HL-60/S4 treated with phorbol 12-myristate 13-acetate at 8.2 ng/mL for 4 days and 3 days (cell line): Measurements from ENCODE around the gene SLC26A9.

Experiments
- in situ Hi-C: fragments of 300-500 bp; cut with MboI; formaldehyde crosslinking; loops from 2 replicates; pipeline ENCODE4 v1.15.0; 2022; ENCODE audit warnings: low sequenced_read_pairs

The SLC26A9 gene, protein sequence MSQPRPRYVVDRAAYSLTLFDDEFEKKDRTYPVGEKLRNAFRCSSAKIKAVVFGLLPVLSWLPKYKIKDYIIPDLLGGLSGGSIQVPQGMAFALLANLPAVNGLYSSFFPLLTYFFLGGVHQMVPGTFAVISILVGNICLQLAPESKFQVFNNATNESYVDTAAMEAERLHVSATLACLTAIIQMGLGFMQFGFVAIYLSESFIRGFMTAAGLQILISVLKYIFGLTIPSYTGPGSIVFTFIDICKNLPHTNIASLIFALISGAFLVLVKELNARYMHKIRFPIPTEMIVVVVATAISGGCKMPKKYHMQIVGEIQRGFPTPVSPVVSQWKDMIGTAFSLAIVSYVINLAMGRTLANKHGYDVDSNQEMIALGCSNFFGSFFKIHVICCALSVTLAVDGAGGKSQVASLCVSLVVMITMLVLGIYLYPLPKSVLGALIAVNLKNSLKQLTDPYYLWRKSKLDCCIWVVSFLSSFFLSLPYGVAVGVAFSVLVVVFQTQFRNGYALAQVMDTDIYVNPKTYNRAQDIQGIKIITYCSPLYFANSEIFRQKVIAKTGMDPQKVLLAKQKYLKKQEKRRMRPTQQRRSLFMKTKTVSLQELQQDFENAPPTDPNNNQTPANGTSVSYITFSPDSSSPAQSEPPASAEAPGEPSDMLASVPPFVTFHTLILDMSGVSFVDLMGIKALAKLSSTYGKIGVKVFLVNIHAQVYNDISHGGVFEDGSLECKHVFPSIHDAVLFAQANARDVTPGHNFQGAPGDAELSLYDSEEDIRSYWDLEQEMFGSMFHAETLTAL

DNA sequence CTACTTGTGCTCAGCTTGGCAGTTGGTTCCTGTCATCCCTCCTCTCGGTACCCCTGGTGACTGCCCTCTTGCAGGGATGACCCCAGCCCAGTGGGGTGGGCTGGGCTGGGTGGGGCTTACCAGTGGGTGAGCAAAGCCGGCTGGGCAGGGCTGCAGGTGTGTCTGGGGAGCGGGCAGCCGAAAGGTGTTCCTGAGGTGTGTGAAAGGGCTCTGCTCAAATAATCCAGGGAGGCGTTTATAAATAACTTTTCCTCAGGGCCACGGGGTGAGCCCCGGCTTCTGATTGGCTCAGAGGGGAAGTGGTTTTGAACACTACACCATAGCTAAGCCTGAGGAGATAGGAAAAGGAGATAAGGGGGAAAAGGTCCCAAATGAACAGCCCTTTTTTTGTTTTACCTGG, at the start of gene SLC26A9:
TSS of gene SLC26A9 (minus strand) at position 212 of the 400 bp plus-strand sequence. CDS start 7,636 bp downstream, outside the sequence.
- in situ Hi-C loops, result no loop called here

GRCh38 chr1:205992218-205992882, 49.1 kb upstream of the SLC26A9 start:
- in situ Hi-C loops, result no loop called here

DNA sequence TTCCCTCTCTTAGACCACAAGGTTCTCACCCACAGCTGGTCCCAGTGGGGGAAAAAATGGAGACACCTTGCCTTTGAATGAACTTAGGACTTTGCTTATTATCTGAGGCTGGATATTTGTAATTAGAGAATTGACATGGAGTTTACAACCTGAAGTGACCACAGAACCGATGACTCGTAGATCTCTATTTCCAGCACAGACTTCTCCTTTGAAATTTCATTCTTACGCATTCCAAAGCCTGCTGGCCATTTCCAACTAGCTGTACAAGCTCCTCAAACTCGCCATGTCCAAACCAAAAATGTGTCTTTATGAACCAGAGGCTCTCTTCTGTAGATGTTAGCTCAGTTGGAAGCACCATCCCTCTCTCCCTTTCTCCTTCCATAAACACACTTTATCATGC, 48.0 kb upstream of the SLC26A9 start:
- in situ Hi-C loops, result no loop called here

GRCh38 chr1:205990226-205990625, 47.0 kb upstream of the SLC26A9 start:
- in situ Hi-C loops, result no loop called here

- in situ Hi-C loops, result loop anchor here (10.0 kb wide), 3 partner anchors 65 to 195 kb away; no protein-coding TSS in a partner anchor
These were observed 46.5 kb upstream of the SLC26A9 start for GRCh38 chr1:205989786-205990185.

- in situ Hi-C loops, result loop anchor here (10.0 kb wide), 3 partner anchors 64 to 194 kb away; no protein-coding TSS in a partner anchor
These were observed 45.3 kb upstream of the SLC26A9 start for GRCh38 chr1:205988585-205988995.

- in situ Hi-C loops, result loop anchor here (10.0 kb wide), 3 partner anchors 62 to 192 kb away; no protein-coding TSS in a partner anchor
These were observed 43.6 kb upstream of the SLC26A9 start for GRCh38 chr1:205986861-205987260.

- in situ Hi-C loops, result loop anchor here (10.0 kb wide), 3 partner anchors 61 to 191 kb away; no protein-coding TSS in a partner anchor
These were observed 43.0 kb upstream of the SLC26A9 start for GRCh38 chr1:205986292-205986691.

GRCh38 chr1:205985330-205986005, 42.2 kb upstream of the SLC26A9 start:
- in situ Hi-C loops, result loop anchor here (10.0 kb wide), 3 partner anchors 61 to 191 kb away; no protein-coding TSS in a partner anchor

DNA sequence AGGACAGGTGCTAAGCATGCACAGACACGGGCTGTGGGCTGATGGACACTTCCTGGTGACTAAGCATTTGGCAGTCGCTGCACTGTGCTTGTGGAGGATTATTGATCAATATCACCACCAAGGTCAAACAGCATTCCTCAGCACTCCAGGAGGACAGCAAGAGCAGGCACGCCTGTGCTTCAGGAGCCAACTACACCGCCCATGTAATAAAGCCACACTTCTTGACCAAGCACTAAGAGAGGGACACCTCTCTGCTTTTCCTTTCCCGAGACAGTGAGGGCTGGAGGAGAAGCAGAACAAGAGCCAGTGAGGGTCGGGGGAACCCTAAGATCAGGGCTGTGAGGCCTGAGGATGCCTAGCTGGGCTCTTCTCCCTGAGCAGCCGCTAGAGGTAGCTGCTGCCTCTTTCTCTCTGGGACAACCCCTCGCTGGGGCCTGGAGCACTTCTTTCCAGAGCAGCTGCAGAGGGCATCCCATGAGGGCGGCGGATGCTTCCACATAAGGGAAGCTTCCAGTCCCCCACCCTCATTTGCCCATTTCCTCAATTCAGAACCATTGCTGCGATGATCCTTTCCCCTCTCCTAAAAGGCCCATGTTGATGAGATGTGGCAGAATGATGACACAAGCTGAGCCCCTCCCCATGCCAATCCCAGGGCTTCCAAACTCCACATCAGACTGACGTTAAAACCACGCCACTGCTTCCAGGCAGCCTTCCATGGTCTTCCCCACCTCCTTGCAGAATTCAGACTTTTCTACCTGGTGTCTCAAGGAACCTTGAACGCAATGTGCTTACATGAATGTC, 40.9 kb upstream of the SLC26A9 start:
- in situ Hi-C loops, result loop anchor here (10.0 kb wide), 3 partner anchors 59 to 189 kb away; no protein-coding TSS in a partner anchor

GRCh38 chr1:205981257-205981656, 38.0 kb upstream of the SLC26A9 start:
- in situ Hi-C loops, result loop anchor here (10.0 kb wide), 3 partner anchors 56 to 186 kb away; no protein-coding TSS in a partner anchor

- in situ Hi-C loops, result loop anchor here (10.0 kb wide), 3 partner anchors 56 to 186 kb away; no protein-coding TSS in a partner anchor
These were observed 37.1 kb upstream of the SLC26A9 start for GRCh38 chr1:205980237-205980870.

DNA sequence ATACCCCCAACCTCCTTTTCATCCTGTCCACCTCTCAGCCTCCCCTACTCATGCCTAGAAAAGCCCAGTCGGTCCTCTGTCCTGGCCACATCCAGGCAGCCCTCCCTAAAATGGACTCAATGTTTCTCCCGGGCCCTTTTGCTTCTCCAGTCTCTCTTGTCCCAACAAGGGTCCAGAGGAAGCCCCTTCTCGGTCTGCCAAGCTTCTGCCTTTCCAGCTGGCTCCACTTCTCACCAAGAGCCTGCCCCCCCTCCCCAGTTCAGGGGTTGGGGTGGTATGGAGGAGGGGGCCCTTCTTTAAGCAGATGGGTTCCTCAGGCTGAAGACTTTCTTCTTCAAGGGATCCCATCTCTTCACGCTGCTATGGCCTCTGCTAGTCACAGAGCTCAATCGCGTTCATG, 36.0 kb upstream of the SLC26A9 start:
- in situ Hi-C loops, result no loop called here

GRCh38 chr1:205978676-205979075, 35.4 kb upstream of the SLC26A9 start:
- in situ Hi-C loops, result no loop called here

DNA sequence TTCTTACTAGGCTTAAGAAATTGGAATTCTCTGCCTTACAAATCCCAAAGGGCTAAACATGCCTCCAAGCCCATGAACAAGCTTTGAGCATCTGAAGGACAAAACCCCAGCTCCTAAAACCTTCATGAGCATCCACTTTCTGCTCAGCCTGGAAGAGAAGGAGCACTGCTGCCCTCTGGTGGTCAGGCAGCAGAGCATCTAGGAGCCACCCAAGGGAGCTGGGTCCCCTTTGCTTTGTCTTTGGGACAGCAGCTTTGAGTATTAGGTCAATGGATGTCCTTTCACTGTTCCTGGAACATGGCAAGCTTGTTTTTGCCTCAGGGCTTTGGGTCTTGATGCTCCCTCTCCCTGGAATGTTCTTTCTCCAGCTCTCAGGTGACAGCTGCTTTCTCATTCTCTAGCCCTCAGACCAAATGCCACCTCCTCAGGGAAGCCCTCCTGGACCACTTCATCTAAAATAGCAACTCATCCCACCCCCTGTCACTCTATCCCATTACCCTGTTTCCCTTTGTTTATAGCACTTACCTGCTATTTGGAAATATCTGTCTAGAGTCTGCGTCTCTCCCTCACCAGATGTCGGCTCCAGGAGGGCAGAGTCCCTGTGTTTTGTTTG, 34.3 kb upstream of the SLC26A9 start:
- in situ Hi-C loops, result no loop called here

GRCh38 chr1:205976708-205977401, 33.6 kb upstream of the SLC26A9 start:
- in situ Hi-C loops, result no loop called here

DNA sequence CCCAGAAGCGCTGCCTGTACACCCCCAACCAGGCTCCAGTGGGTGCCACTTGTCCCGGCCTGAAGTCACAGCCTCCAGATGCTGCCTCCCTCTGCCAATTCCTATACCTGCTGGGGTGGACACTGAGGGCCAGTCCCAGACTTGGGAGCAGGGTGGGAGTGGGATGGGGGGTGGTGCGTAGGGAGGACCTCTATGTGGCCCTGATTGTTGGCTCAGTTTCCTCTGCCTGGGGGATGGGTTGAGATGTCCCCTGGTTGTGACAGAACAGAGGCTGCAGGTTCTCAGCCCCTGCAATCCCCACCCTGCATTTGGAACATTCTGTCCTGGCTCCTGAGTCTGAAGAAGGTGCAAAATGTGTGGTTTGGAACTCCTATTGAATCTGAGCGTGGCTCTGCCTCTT, 32.8 kb upstream of the SLC26A9 start:
- in situ Hi-C loops, result no loop called here
